Measurements from ENCODE around the gene RNF2.

Gene RNF2

DNA sequence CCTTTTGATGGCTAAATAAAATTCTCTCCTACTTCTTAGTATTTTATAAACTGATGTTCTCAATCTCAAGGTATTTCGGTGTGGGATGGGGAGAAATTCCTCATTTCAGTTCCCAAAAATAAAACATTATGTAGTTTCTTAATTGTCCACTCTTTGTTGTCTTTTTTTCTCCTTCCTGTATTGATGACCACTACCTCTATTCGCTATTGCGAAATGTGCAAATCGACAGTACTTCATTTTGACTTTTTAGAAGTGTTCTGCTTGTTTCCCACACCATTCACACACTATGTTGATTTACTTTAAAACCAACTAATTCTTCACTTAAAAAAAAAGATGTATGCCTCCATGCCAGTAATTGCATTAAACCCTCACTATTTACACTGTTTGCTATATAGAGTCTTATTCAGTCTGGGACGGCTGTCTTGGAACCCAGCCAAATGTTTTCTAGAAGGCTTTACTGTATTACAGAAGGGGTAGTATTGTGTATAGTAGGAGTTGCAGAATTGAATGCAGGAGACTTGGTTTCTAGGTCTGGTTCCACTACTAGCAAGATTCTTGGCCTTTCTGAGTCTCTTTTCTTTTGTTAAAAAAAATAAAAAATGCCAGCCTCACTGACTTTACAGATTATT is 5.6 kb downstream of the RNF2 start:
- DNase-seq (ENCODE audit: extremely low read depth, low read depth), result no peak
- TF ChIP-seq CTCF (IDR thresholded peaks at IDR 0.05; ENCODE audit: low read depth, low read length), result no peak

- no peak for DNase-seq (ENCODE audit: extremely low read depth, low read depth)
- no peak for TF ChIP-seq CTCF (IDR thresholded peaks at IDR 0.05; ENCODE audit: low read depth, low read length)
Observed at GRCh38 chr1:185053204-185053603, 7.8 kb downstream of the RNF2 start.

- TF ChIP-seq CTCF (IDR thresholded peaks at IDR 0.05; ENCODE audit: low read depth, low read length), result no peak
- DNase-seq (ENCODE audit: extremely low read depth, low read depth), result no peak
Observed at GRCh38 chr1:185054365-185055060, 9.2 kb downstream of the RNF2 start.

- no peak for TF ChIP-seq CTCF (IDR thresholded peaks at IDR 0.05; ENCODE audit: low read depth, low read length)
- no peak for DNase-seq (ENCODE audit: extremely low read depth, low read depth)
Observed at GRCh38 chr1:185058110-185058509, 12.8 kb downstream of the RNF2 start.

GRCh38 chr1:185058876-185059275 is 13.5 kb downstream of the RNF2 start:
- no peak for TF ChIP-seq CTCF (IDR thresholded peaks at IDR 0.05; ENCODE audit: low read depth, low read length)
- no peak for DNase-seq (ENCODE audit: extremely low read depth, low read depth)

- DNase-seq (ENCODE audit: extremely low read depth, low read depth), result no peak
- TF ChIP-seq CTCF (IDR thresholded peaks at IDR 0.05; ENCODE audit: low read depth, low read length), result no peak
Observed at GRCh38 chr1:185059950-185060571, 14.7 kb downstream of the RNF2 start.

DNA sequence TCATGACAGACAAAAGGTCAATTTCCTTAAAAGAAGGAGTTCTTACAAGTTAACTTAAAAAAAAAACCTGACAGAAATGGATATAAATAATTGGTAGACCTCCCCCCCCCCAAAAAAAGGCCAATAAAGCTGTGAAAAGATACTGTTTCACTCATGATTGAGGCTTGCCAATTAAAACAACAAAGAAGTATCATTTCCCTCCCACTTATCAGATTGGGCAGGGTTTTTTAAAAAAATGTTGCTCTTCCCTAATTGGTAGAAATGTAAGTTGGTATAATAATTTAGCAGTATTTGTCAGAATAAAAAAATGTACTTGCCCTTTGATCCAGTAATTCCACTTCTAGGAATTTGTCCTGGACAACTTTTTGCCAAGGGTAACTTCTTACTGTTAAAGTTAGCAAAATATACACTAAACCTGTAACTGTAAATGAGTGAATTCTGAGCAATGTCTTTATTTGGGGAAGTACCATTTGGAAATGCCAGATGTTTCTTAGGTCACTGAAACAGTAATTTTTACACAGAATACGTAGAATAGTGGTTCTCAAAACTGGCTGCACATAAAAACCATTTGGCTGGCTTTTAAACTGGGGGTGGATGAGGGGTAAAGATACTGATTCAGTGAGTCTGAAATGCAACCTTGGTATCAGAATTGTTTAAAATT is 17.5 kb downstream of the RNF2 start:
- no peak for TF ChIP-seq CTCF (IDR thresholded peaks at IDR 0.05; ENCODE audit: low read depth, low read length)
- DNase-seq (ENCODE audit: extremely low read depth, low read depth), result no peak
